GM23338 (cell line): ENCODE data around the gene BCAS3. TPM values are rescaled to one million over a fixed set of nuclear protein-coding genes. Genes with fewer than 3 reads are reported as not detected.

Source experiments
- ATAC-seq: fragments of 200-7000 bp; cut with Tn5 transposase; 3 replicates; pipeline ENCODE4 v1.9.1; 2020
- DNase-seq: peaks from one replicate; pipeline ENCODE4 v3.0.0-alpha.2; 2015; ENCODE audit warnings: low spot score
- H2AFZ ChIP-seq: fragments of 200-600 bp; sonication (generic); 2 replicates; pipeline ENCODE4 v1.8.0; 2016; ENCODE audit warnings: antibody characterized with exemption, mild to moderate bottlenecking, moderate library complexity
- H3F3A ChIP-seq: fragments of 200-600 bp; sonication (generic); replicated peaks from 2 replicates; pipeline ENCODE4 v1.8.0; 2017; ENCODE audit warnings: antibody characterized with exemption, mixed run types, low read depth
- H3K27ac ChIP-seq: fragments of 200-600 bp; sonication (generic); 2 replicates; pipeline ENCODE4 v1.6.1; 2016; ENCODE audit warnings: low read depth
- H3K27me3 ChIP-seq: fragments of 200-600 bp; sonication (generic); 2 replicates; pipeline ENCODE4 v1.8.0; 2016; ENCODE audit warnings: mild to moderate bottlenecking, mixed run types, moderate library complexity; ENCODE audit not compliant: insufficient read depth
- H3K36me3 ChIP-seq: fragments of 200-600 bp; sonication (generic); 2 replicates; pipeline ENCODE4 v1.8.0; 2016; ENCODE audit warnings: mild to moderate bottlenecking; ENCODE audit not compliant: insufficient read depth
- H3K4me1 ChIP-seq: fragments of 200-600 bp; sonication (generic); 2 replicates; pipeline ENCODE4 v1.8.0; 2016; ENCODE audit warnings: mild to moderate bottlenecking, moderate library complexity; ENCODE audit not compliant: insufficient read depth
- H3K4me2 ChIP-seq: fragments of 200-600 bp; sonication (generic); 2 replicates; pipeline ENCODE4 v1.7.1; 2017; ENCODE audit warnings: mixed run types
- H3K4me3 ChIP-seq: fragments of 200-600 bp; sonication (generic); 2 replicates; pipeline ENCODE4 v1.6.1; 2016; ENCODE audit warnings: mixed run types
- H3K79me2 ChIP-seq: fragments of 200-600 bp; sonication (generic); replicated peaks from 2 replicates; pipeline ENCODE4 v1.8.0; 2017; ENCODE audit warnings: mild to moderate bottlenecking; ENCODE audit not compliant: insufficient read depth
- H3K9me2 ChIP-seq: fragments of 200-600 bp; sonication (generic); 2 replicates; pipeline ENCODE4 v1.8.0; 2017; ENCODE audit not compliant: insufficient read depth
- H4K20me1 ChIP-seq: fragments of 200-600 bp; sonication (generic); replicated peaks from 2 replicates; pipeline ENCODE4 v1.8.0; 2017; ENCODE audit warnings: mild to moderate bottlenecking; ENCODE audit not compliant: insufficient read depth
- H3K27ac Mint-ChIP-seq: 2 replicates; pipeline ENCODE4 v1.8.0; 2020; ENCODE audit warnings: inconsistent platforms, mild to moderate bottlenecking, moderate library complexity, mixed read lengths
- H3K27me3 Mint-ChIP-seq: 3 replicates; pipeline ENCODE4 v1.8.0; 2022; ENCODE audit warnings: low read depth, mild to moderate bottlenecking, moderate library complexity, mixed read lengths, inconsistent platforms; ENCODE audit not compliant: insufficient read depth, poor library complexity
- H3K36me3 Mint-ChIP-seq: 3 replicates; pipeline ENCODE4 v1.8.0; 2021; ENCODE audit warnings: low read depth, mild to moderate bottlenecking, inconsistent platforms, moderate library complexity, mixed read lengths
- H3K4me1 Mint-ChIP-seq: 3 replicates; pipeline ENCODE4 v1.8.0; 2020; ENCODE audit warnings: mild to moderate bottlenecking, inconsistent platforms, mixed read lengths
- H3K4me3 Mint-ChIP-seq: 3 replicates; pipeline ENCODE4 v1.8.0; 2021; ENCODE audit warnings: moderate library complexity, mild to moderate bottlenecking, inconsistent platforms, mixed read lengths
- H3K9me3 Mint-ChIP-seq: 3 replicates; pipeline ENCODE4 v1.8.0; 2020; ENCODE audit warnings: moderate library complexity, mild to moderate bottlenecking, inconsistent platforms, mixed read lengths
- CREB1 ChIP-seq: fragments of 250-450 bp; sonication (Bioruptor Pico); IDR thresholded peaks from 2 replicates; pipeline ENCODE4 v1.5.0; 2020; ENCODE audit warnings: low read depth, mild to moderate bottlenecking, moderate library complexity
- CTCF ChIP-seq, 2 experiments: fragments of 200-600 bp in 1 of 2; sonication (generic) in 1 of 2; conservative IDR thresholded peaks; 2 replicates each; pipeline versions ENCODE4 v1.5.1 to v1.6.1; 2016 to 2017; ENCODE audit warnings: antibody characterized with exemption in 2 of 2, low read depth in 2 of 2, mild to moderate bottlenecking in 2 of 2, moderate library complexity in 1 of 2
- ETS1 ChIP-seq: IDR thresholded peaks from 2 replicates; pipeline ENCODE4 v1.6.1; 2016; ENCODE audit warnings: antibody characterized with exemption
- EZH2 ChIP-seq: fragments of 200-600 bp; sonication (generic); IDR thresholded peaks from one replicate; pipeline ENCODE4 v1.8.0; 2017; ENCODE audit warnings: antibody characterized with exemption, mild to moderate bottlenecking, low read depth; ENCODE audit not compliant: unreplicated experiment
- JUNB ChIP-seq: IDR thresholded peaks from one replicate; pipeline ENCODE4 v1.6.1; 2016; ENCODE audit warnings: antibody characterized with exemption; ENCODE audit not compliant: unreplicated experiment
- NANOG ChIP-seq: IDR thresholded peaks from 2 replicates; pipeline ENCODE4 v1.6.1; 2016; ENCODE audit warnings: antibody characterized with exemption, borderline replicate concordance
- POLR2AphosphoS5 ChIP-seq: IDR thresholded peaks from 2 replicates; pipeline ENCODE4 v1.6.1; 2016; ENCODE audit warnings: antibody characterized with exemption, low read depth
- STAT1 ChIP-seq: IDR thresholded peaks from one replicate; pipeline ENCODE4 v1.6.1; 2016; ENCODE audit warnings: antibody characterized with exemption; ENCODE audit not compliant: unreplicated experiment
- ZNF114 ChIP-seq: fragments of 250-450 bp; sonication (Bioruptor Pico); IDR thresholded peaks from 2 replicates; pipeline ENCODE4 v1.5.0; 2020; ENCODE audit warnings: mild to moderate bottlenecking, moderate library complexity
- ZNF331 ChIP-seq: fragments of 250-450 bp; sonication (Bioruptor Pico); IDR thresholded peaks from 2 replicates; pipeline ENCODE4 v1.5.0; 2020; ENCODE audit warnings: low read depth, mild to moderate bottlenecking, moderate library complexity
- polyA plus RNA-seq: library from polyadenylated mRNA; unstranded; fragments of >200 nt; fragmentation: Nextera tagmentation; extraction: Ambion mirVana; gene quantifications from 2 replicates; pipeline ENCODE4 v1.2.1, GENCODE V29; 2016
- total RNA-seq: library from RNA; depleted of rRNA; stranded (reverse); fragments of >200 nt; shearing (Covaris generic); gene quantifications from 2 replicates; pipeline ENCODE4 v1.2.3, GENCODE V29; 2014
- TF ChIP-seq, protein P1 (sequence below): fragments of 250-450 bp; sonication (Bioruptor Pico); IDR thresholded peaks from 2 replicates; pipeline ENCODE4 v1.5.0; 2020; ENCODE audit warnings: mild to moderate bottlenecking, moderate library complexity
- TF ChIP-seq, protein P2 (sequence below): IDR thresholded peaks from one replicate; pipeline ENCODE4 v1.6.1; 2018; ENCODE audit warnings: antibody characterized with exemption; ENCODE audit not compliant: unreplicated experiment

BCAS3 gene
- total and polyA plus RNA-seq, 2 experiments from 2014 or later, result 8.2 to 28.0 TPM

GRCh38 chr17:61133853-61134252 lies 456.2 kb downstream of the BCAS3 start:
- no peak for ATAC-seq
- TF ChIP-seq CREB1 (CRISPR knock-in tag) (no peak), ZNF114 (no peak), ZNF331 (CRISPR knock-in tag) (no peak), NANOG (no peak), CTCF (conservative IDR thresholded peaks at IDR 0.05; ENCODE audit: low read depth in 2 of 2) (no peak), EZH2 (no peak), JUNB (no peak), STAT1 (no peak), POLR2AphosphoS5 (no peak), ETS1 (no peak)
- TF ChIP-seq, protein P1, sequence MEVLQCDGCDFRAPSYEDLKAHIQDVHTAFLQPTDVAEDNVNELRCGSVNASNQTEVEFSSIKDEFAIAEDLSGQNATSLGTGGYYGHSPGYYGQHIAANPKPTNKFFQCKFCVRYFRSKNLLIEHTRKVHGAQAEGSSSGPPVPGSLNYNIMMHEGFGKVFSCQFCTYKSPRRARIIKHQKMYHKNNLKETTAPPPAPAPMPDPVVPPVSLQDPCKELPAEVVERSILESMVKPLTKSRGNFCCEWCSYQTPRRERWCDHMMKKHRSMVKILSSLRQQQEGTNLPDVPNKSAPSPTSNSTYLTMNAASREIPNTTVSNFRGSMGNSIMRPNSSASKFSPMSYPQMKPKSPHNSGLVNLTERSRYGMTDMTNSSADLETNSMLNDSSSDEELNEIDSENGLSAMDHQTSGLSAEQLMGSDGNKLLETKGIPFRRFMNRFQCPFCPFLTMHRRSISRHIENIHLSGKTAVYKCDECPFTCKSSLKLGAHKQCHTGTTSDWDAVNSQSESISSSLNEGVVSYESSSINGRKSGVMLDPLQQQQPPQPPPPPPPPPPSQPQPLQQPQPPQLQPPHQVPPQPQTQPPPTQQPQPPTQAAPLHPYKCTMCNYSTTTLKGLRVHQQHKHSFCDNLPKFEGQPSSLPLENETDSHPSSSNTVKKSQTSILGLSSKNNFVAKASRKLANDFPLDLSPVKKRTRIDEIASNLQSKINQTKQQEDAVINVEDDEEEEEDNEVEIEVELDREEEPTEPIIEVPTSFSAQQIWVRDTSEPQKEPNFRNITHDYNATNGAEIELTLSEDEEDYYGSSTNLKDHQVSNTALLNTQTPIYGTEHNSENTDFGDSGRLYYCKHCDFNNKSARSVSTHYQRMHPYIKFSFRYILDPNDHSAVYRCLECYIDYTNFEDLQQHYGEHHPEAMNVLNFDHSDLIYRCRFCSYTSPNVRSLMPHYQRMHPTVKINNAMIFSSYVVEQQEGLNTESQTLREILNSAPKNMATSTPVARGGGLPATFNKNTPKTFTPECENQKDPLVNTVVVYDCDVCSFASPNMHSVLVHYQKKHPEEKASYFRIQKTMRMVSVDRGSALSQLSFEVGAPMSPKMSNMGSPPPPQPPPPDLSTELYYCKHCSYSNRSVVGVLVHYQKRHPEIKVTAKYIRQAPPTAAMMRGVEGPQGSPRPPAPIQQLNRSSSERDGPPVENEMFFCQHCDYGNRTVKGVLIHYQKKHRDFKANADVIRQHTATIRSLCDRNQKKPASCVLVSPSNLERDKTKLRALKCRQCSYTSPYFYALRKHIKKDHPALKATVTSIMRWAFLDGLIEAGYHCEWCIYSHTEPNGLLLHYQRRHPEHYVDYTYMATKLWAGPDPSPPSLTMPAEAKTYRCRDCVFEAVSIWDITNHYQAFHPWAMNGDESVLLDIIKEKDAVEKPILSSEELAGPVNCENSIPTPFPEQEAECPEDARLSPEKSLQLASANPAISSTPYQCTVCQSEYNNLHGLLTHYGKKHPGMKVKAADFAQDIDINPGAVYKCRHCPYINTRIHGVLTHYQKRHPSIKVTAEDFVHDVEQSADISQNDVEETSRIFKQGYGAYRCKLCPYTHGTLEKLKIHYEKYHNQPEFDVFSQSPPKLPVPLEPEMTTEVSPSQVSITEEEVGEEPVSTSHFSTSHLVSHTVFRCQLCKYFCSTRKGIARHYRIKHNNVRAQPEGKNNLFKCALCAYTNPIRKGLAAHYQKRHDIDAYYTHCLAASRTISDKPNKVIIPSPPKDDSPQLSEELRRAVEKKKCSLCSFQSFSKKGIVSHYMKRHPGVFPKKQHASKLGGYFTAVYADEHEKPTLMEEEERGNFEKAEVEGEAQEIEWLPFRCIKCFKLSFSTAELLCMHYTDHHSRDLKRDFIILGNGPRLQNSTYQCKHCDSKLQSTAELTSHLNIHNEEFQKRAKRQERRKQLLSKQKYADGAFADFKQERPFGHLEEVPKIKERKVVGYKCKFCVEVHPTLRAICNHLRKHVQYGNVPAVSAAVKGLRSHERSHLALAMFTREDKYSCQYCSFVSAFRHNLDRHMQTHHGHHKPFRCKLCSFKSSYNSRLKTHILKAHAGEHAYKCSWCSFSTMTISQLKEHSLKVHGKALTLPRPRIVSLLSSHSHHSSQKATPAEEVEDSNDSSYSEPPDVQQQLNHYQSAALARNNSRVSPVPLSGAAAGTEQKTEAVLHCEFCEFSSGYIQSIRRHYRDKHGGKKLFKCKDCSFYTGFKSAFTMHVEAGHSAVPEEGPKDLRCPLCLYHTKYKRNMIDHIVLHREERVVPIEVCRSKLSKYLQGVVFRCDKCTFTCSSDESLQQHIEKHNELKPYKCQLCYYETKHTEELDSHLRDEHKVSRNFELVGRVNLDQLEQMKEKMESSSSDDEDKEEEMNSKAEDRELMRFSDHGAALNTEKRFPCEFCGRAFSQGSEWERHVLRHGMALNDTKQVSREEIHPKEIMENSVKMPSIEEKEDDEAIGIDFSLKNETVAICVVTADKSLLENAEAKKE (CRISPR knock-in tag), result no peak
- TF ChIP-seq, protein P2, sequence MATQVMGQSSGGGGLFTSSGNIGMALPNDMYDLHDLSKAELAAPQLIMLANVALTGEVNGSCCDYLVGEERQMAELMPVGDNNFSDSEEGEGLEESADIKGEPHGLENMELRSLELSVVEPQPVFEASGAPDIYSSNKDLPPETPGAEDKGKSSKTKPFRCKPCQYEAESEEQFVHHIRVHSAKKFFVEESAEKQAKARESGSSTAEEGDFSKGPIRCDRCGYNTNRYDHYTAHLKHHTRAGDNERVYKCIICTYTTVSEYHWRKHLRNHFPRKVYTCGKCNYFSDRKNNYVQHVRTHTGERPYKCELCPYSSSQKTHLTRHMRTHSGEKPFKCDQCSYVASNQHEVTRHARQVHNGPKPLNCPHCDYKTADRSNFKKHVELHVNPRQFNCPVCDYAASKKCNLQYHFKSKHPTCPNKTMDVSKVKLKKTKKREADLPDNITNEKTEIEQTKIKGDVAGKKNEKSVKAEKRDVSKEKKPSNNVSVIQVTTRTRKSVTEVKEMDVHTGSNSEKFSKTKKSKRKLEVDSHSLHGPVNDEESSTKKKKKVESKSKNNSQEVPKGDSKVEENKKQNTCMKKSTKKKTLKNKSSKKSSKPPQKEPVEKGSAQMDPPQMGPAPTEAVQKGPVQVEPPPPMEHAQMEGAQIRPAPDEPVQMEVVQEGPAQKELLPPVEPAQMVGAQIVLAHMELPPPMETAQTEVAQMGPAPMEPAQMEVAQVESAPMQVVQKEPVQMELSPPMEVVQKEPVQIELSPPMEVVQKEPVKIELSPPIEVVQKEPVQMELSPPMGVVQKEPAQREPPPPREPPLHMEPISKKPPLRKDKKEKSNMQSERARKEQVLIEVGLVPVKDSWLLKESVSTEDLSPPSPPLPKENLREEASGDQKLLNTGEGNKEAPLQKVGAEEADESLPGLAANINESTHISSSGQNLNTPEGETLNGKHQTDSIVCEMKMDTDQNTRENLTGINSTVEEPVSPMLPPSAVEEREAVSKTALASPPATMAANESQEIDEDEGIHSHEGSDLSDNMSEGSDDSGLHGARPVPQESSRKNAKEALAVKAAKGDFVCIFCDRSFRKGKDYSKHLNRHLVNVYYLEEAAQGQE, result no peak
- Mint-ChIP-seq H3K27ac (no peak overlapping the region), H3K27me3 (no peaks in the 10 kb centered on the region), H3K36me3 (no peaks in the 10 kb centered on the region), H3K4me3 (no peak overlapping the region), H3K4me1 (no peaks in the 10 kb centered on the region), H3K9me3 (no peaks in the 10 kb centered on the region)
- Histone ChIP-seq H3K79me2 (no peaks in the 10 kb centered on the region), H4K20me1 (no peaks in the 10 kb centered on the region), H3K4me1 (no peaks in the 10 kb centered on the region), H2AFZ (no peak overlapping the region), H3K4me3 (no peak overlapping the region), H3K4me2 (no peak overlapping the region), H3F3A (no peaks in the 10 kb centered on the region), H3K36me3 (no peaks in the 10 kb centered on the region), H3K27ac (no peak overlapping the region), H3K9me2 (no peaks in the 10 kb centered on the region), H3K27me3 (no peaks in the 10 kb centered on the region)
- DNase-seq, result no peak
